ENCODE data around the gene APBA3. TPM values are rescaled to one million over a fixed set of nuclear protein-coding genes. Genes with fewer than 3 reads are reported as not detected.
A peak's percentile ranks its signal among the peaks of the same experiment; 100 is the strongest.

APBA3 gene
- total and polyA plus RNA-seq, 9 of the 15 experiments (the other 6 are each of a cell fraction or from before 2014, with no cell fraction given) = 0.10 to 29.5 (median 11.5) TPM

GRCh38 chr19:3784607-3785450, 23.3 kb upstream of the APBA3 start:
- H3K27ac ChIP-seq (ENCODE audit: extremely low read depth, low read depth, low read length) = no peak overlapping the region
- H3K27me3 ChIP-seq (ENCODE audit: control insufficient read depth in 2 of 2, insufficient read depth in 2 of 2, low read length in 2 of 2) = no peaks in the 10 kb centered on the region
- intact Hi-C loops (cut with micrococcal nuclease) = loop anchor here (10.0 kb wide), 1 partner anchor 60 kb away; no protein-coding TSS in a partner anchor
- ChIA-PET POLR2A (interaction anchor here (0.6 to 1.0 kb wide), 2 partner anchors 14 to 22 kb away, joined by 3 read pairs; partner anchors contain the start of gene MRPL54), CTCF (ENCODE audit: low intra/inter-chr PET ratio) (interaction anchor here (0.6 kb wide), 1 partner anchor 12 kb away, joined by 3 read pairs; no protein-coding TSS in a partner anchor)
- no TSS peak for BruUV-seq (replicated peaks)
- WGBS (ENCODE audit: insufficient coverage, low coverage, missing lambda C conversion rate) = 76% methylated on average over 18 of the region's 25 CpGs
- TF ChIP-seq MLLT1 (IDR thresholded peaks at IDR 0.05) = no peak
- no peak for TF ChIP-seq TRIM25 (IDR thresholded peaks at IDR 0.05; ENCODE audit: borderline replicate concordance)
- TF ChIP-seq ZFP36 (IDR thresholded peaks at IDR 0.05; ENCODE audit: low read depth, low read length, partially characterized antibody) = peak; percentile 62
- no peak for TF ChIP-seq MYNN (IDR thresholded peaks at IDR 0.05)
- TF ChIP-seq MYNN (CRISPR knock-in tag; IDR thresholded peaks at IDR 0.05) = no peak
- no peak for TF ChIP-seq ZNF282 (CRISPR knock-in tag; IDR thresholded peaks at IDR 0.05)
- TF ChIP-seq PTTG1 (tag; IDR thresholded peaks at IDR 0.05; ENCODE audit: low read depth) = no peak
- TF ChIP-seq CTCF (IDR thresholded peaks at IDR 0.05 in 2 of 3, conservative IDR thresholded peaks at IDR 0.05 in 1 of 3; ENCODE audit: insufficient read depth in 2 of 3, low read depth in 1 of 3, low read length in 3 of 3) = peak in 1 of 3 experiments; percentile 3; a peak in 1 of 6 replicates
- 0 out of 2 replicates have a peak, but pooled peaks have one; percentile 12 for TF ChIP-seq VEZF1 (CRISPR knock-in tag; IDR thresholded peaks at IDR 0.05)
- no peak for TF ChIP-seq POLR3A (IDR thresholded peaks at IDR 0.05; ENCODE audit: borderline replicate concordance, extremely low read depth, insufficient read depth, insufficient read length)
- H3K4me3 ChIP-seq = peak overlapping the region; percentile 97
- DNase-seq (ENCODE audit: extremely low read depth in 1 of 4, low spot score in 3 of 4) (no peak), ATAC-seq (no peak), FAIRE-seq (no peak)
- in situ Hi-C loops (cut with MboI) = no loop called here
- peak overlapping the region; percentile 82 for H2AFZ ChIP-seq (ENCODE audit: low read depth, low read length)
- no peaks in the 10 kb centered on the region for H4K20me1 ChIP-seq (replicated peaks; ENCODE audit: control insufficient read depth, insufficient read depth, low read length)
- peaks cover 28% of the 10 kb centered on the region; the same call in 2 of the 3 replicates for H3K36me3 ChIP-seq (ENCODE audit: control insufficient read depth, insufficient read depth, low read length)
- peak overlapping the region; percentile 77 for H3K4me2 ChIP-seq (ENCODE audit: insufficient read depth, low read length)
- peaks cover 0 to 37% of the 10 kb centered on the region in 2 experiments; a peak in 2 of 5 replicates for H3K4me1 ChIP-seq (replicated peaks in 1 of 2; ENCODE audit: control insufficient read depth in 2 of 2, insufficient read depth in 2 of 2, low read length in 2 of 2)
- peaks cover 20% of the 10 kb centered on the region for H3K9me3 ChIP-seq (replicated peaks; ENCODE audit: control insufficient read depth, insufficient read depth, low read depth, low read length)
- H3K9ac ChIP-seq (ENCODE audit: insufficient read depth in 1 of 2, low read depth in 2 of 2, low read length in 2 of 2) = peak overlapping the region in 1 of 2 experiments; percentile 97; a peak in 2 of 4 replicates
- H3K79me2 ChIP-seq (ENCODE audit: control insufficient read depth, insufficient read depth, low read length) = peaks cover 18% of the 10 kb centered on the region
- no peaks in the 10 kb centered on the region for H3K9me1 ChIP-seq (ENCODE audit: control insufficient read depth, insufficient read depth, low read length)
